ENCODE measurements around the gene ETDB.

DNA sequence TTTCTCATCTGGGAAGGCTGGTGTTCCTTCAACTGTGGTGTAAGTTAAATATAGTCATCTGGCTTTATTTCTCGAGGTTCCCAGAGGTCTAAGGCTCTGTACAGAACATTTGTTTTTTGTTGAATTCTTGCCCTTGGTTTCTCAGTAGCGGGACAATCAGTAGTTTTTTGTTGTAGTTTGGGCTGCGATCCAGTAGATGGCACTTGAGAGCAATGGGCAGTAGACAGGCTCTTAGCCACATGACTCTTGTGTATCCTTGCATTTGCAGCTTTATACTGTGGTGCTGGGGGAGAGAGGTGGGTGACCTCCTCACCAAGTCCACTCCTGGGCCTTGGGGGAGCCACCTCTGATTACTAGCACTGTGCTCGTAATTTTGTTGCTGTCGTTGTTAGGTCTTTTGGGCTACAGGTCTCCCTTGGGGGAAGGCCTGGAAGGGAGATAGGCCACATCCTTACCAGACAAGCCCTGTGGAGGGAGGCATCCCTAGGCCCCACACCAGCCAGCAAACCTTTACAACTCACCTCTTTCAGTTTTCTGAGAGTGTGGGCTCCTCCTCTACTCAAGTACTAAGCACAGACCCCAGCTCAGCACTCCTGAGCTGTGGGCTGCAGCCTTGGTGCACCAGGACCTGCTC is 8.1 kb downstream of the ETDB start:
- TF ChIP-seq, protein P1, sequence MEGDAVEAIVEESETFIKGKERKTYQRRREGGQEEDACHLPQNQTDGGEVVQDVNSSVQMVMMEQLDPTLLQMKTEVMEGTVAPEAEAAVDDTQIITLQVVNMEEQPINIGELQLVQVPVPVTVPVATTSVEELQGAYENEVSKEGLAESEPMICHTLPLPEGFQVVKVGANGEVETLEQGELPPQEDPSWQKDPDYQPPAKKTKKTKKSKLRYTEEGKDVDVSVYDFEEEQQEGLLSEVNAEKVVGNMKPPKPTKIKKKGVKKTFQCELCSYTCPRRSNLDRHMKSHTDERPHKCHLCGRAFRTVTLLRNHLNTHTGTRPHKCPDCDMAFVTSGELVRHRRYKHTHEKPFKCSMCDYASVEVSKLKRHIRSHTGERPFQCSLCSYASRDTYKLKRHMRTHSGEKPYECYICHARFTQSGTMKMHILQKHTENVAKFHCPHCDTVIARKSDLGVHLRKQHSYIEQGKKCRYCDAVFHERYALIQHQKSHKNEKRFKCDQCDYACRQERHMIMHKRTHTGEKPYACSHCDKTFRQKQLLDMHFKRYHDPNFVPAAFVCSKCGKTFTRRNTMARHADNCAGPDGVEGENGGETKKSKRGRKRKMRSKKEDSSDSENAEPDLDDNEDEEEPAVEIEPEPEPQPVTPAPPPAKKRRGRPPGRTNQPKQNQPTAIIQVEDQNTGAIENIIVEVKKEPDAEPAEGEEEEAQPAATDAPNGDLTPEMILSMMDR (IDR thresholded peaks at IDR 0.05): peak in 1 of 2 donors; percentile 32
- TF ChIP-seq POLR2A (IDR thresholded peaks at IDR 0.05) (no peak), POLR2AphosphoS5 (IDR thresholded peaks at IDR 0.05) (no peak), EP300 (IDR thresholded peaks at IDR 0.05) (no peak)

All from suprapubic skin (tissue), 4 donors.